PFSK-1 (cell line): Measurements from ENCODE around the gene HUS1B.

Source experiments
- FOXP2 ChIP-seq: optimal IDR thresholded peaks from 2 replicates; pipeline ENCODE3; 2011; ENCODE audit warnings: borderline replicate concordance, control low read depth, inconsistent platforms; ENCODE audit not compliant: insufficient read depth; ENCODE audit errors: extremely low read length, extremely low read depth
- POLR2AphosphoS5 ChIP-seq: IDR thresholded peaks from 2 replicates; pipeline ENCODE4 v1.6.1; 2012; ENCODE audit warnings: low read depth, mild to moderate bottlenecking, control low read depth, low read length, moderate library complexity
- SIN3A ChIP-seq: IDR thresholded peaks from 2 replicates; pipeline ENCODE4 v1.6.1; 2012; ENCODE audit warnings: mild to moderate bottlenecking, low read length, moderate library complexity, borderline replicate concordance; ENCODE audit not compliant: insufficient read depth
- TAF1 ChIP-seq: IDR thresholded peaks from 2 replicates; pipeline ENCODE4 v1.6.1; 2012; ENCODE audit warnings: low read length, control low read depth, borderline replicate concordance; ENCODE audit not compliant: insufficient read depth
- TF ChIP-seq, protein P1 (sequence below), 2 experiments: IDR thresholded peaks; 2 replicates each; pipeline versions ENCODE4 v1.6.1 to v1.8.0; 2011 to 2012; ENCODE audit warnings: low read depth in 2 of 2, low read length in 2 of 2, control low read depth in 1 of 2, inconsistent platforms in 1 of 2, mild to moderate bottlenecking in 1 of 2, moderate library complexity in 1 of 2; ENCODE audit not compliant: insufficient read depth in 1 of 2

HUS1B gene

DNA sequence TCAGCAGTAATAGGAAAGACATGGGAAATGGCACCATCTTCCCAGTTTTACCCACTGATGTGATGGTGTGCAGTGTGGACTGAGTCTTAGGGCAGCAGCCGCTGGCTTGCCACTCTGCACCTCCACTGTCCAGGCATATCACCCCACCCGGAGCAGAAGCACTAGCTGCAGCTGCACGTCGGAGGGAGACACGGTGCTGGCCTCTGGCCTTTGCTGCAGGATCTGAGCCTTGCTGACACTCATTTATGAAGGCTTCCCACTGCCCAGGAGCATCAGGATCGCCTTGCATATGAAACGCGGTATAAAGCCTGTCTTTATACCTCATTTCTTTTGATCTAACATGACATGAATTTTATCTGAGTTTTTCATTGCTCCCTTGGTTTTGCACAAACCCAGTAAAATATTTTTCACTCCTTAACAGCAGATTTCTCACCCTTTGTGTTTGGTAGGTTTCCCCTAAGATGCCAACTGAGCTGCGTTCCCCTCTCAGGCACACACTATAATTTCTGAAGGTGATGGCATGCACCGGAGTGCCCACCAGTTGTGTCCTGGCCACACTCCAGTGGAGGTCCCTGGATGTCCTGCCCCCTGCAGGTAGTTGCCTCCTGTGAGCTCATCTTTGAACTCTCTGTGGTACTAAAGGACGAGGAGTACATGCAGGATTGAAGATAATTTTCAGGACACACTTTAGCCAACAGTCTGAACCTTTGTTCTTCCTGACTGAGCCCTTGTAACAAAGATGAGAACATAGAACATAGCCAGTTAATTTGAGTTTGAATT is 45.0 kb upstream of the HUS1B start:
- no peak for TF ChIP-seq POLR2AphosphoS5
- TF ChIP-seq FOXP2, result no peak
- TF ChIP-seq, protein P1, sequence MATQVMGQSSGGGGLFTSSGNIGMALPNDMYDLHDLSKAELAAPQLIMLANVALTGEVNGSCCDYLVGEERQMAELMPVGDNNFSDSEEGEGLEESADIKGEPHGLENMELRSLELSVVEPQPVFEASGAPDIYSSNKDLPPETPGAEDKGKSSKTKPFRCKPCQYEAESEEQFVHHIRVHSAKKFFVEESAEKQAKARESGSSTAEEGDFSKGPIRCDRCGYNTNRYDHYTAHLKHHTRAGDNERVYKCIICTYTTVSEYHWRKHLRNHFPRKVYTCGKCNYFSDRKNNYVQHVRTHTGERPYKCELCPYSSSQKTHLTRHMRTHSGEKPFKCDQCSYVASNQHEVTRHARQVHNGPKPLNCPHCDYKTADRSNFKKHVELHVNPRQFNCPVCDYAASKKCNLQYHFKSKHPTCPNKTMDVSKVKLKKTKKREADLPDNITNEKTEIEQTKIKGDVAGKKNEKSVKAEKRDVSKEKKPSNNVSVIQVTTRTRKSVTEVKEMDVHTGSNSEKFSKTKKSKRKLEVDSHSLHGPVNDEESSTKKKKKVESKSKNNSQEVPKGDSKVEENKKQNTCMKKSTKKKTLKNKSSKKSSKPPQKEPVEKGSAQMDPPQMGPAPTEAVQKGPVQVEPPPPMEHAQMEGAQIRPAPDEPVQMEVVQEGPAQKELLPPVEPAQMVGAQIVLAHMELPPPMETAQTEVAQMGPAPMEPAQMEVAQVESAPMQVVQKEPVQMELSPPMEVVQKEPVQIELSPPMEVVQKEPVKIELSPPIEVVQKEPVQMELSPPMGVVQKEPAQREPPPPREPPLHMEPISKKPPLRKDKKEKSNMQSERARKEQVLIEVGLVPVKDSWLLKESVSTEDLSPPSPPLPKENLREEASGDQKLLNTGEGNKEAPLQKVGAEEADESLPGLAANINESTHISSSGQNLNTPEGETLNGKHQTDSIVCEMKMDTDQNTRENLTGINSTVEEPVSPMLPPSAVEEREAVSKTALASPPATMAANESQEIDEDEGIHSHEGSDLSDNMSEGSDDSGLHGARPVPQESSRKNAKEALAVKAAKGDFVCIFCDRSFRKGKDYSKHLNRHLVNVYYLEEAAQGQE (IDR thresholded peaks at IDR 0.05; ENCODE audit: insufficient read depth in 1 of 2, low read depth in 2 of 2, low read length in 2 of 2), result no peak
- no peak for TF ChIP-seq TAF1
- no peak for TF ChIP-seq SIN3A

DNA sequence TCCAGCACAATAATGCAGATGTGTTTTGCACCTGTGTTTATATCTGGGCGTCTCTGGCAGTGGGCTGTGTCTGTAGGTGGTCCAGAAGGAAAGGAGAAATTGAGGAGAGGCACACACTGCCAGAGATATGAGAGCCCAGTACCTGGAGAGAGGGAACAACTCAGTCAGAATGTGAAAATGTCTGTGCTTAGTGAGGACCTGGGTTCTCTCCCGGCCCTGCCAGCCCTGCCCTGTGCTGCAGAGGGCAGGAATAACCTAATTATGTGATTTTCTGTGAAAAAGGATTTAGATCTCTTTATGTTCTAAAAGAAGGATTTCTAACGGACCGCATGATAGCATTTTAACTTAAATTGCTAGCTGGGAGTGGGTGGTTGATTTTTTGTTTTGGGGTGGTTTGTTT is 44.3 kb upstream of the HUS1B start:
- TF ChIP-seq SIN3A (no peak), FOXP2 (no peak), POLR2AphosphoS5 (no peak), TAF1 (no peak)
- TF ChIP-seq, protein P1 (IDR thresholded peaks at IDR 0.05; ENCODE audit: insufficient read depth in 1 of 2, low read depth in 2 of 2, low read length in 2 of 2), result no peak

DNA sequence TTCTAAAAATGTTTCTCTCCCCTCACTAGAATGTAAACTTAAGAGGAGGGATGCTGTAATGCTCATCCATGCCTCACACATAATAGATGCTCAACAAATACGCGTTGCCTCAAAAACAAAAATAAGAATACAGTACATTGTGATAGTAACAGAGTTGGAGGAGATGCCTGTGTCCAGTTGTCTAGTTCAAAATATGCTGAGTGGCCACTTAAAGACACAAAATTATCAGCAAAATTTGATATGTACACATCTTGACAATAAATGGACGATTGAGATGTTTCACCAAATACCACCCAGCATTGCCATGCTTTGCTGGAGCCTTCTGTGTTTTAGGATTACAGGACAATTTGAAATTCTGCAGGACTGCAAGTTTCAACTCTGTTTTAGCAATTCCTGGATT is 43.6 kb upstream of the HUS1B start:
- TF ChIP-seq TAF1 (no peak), POLR2AphosphoS5 (no peak), SIN3A (no peak)
- TF ChIP-seq, protein P1 (IDR thresholded peaks at IDR 0.05; ENCODE audit: insufficient read depth in 1 of 2, low read depth in 2 of 2, low read length in 2 of 2), result no peak

DNA sequence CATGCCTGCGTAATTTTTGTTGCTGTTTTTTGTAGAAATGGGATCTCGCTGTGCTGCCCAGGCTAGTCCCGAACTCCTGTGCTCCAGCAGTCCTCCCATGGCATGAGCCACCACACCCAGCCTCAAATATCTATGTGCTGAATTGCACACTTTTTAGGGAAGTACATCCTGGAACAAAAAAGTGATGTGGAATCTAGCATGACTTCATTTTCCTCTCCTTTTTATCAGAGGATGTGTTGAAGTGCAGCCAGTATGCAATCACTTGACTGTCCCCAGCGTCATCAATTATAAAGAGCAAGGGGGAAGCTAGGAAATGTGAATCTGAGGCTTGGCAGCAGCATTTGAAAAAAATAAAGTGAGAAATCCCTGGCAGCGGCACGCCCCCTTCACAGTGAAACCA is 42.4 kb upstream of the HUS1B start:
- TF ChIP-seq POLR2AphosphoS5 (no peak), FOXP2 (no peak), SIN3A (no peak), TAF1 (no peak)
- TF ChIP-seq, protein P1 (IDR thresholded peaks at IDR 0.05; ENCODE audit: insufficient read depth in 1 of 2, low read depth in 2 of 2, low read length in 2 of 2), result no peak

DNA sequence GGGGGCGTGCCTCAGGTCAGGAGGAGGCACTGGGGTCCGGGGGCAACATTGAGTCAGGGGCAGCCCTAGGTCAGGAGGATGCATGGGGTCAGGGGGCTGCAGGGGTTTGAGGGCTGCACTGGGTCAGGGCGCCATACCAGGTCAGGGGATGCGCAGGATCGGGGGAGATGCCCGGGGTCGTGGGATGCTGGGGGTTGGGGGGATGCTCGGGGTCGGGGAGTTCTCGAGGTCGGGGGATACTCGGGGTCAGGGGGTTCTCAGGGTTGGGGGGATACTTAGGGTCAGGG is 36.8 kb upstream of the HUS1B start:
- no peak for TF ChIP-seq POLR2AphosphoS5
